Anterior cingulate cortex (tissue), 58 donors: ENCODE results near the gene PLK3.
"Not testable (repeated sequence)": the region's sequence is repeated elsewhere in the genome, so short reads cannot be mapped to it uniquely, and the experiment has no call there.

ENCODE experiments used
- DNase-seq, 58 donors: peaks; one replicate each; lab custom pipeline; 2025; lab: John Stamatoyannopoulos, UW

PLK3 gene

GRCh38 chr1:44786841-44787426 is 13.2 kb upstream of the PLK3 start:
- no peak for DNase-seq

- no peak for DNase-seq
Measured at GRCh38 chr1:44787506-44787905, 12.7 kb upstream of the PLK3 start.

GRCh38 chr1:44788120-44788860 is 11.9 kb upstream of the PLK3 start, which contains the start of gene BEST4:
Gene BEST4 (minus strand): TSS chr1:44788170. CDS start chr1:44787705, 465 bp downstream.
- no peak for DNase-seq

GRCh38 chr1:44790968-44791801 is 9.0 kb upstream of the PLK3 start:
- DNase-seq = no peak

GRCh38 chr1:44792736-44793502 is 7.3 kb upstream of the PLK3 start:
- DNase-seq = no peak

GRCh38 chr1:44797886-44798285 is 2.3 kb upstream of the PLK3 start:
- DNase-seq = not testable (repeated sequence)

- DNase-seq = no peak
Measured at GRCh38 chr1:44798481-44799365, 1.5 kb upstream of the PLK3 start.

GRCh38 chr1:44801491-44802305 is 1.5 kb downstream of the PLK3 start:
- peak in 1 of 58 donors; percentile 62 for DNase-seq

- DNase-seq = peak in 23 of 58 donors; percentile 17 to 75 (median 51)
Measured at GRCh38 chr1:44802306-44803061, 2.3 kb downstream of the PLK3 start.

- no peak for DNase-seq
Measured at GRCh38 chr1:44803062-44803311, 2.8 kb downstream of the PLK3 start.

GRCh38 chr1:44803312-44804095 is 3.3 kb downstream of the PLK3 start:
- no peak for DNase-seq

GRCh38 chr1:44805311-44806024 is 5.3 kb downstream of the PLK3 start:
- no peak for DNase-seq

GRCh38 chr1:44806025-44806703 is 6.0 kb downstream of the PLK3 start:
- DNase-seq = no peak

GRCh38 chr1:44806704-44807363 is 6.7 kb downstream of the PLK3 start, which contains the start of gene DYNLT4:
Gene DYNLT4 (minus strand): TSS chr1:44807351. CDS start chr1:44806668, 683 bp downstream.
- DNase-seq = no peak

GRCh38 chr1:44807364-44808062 is 7.3 kb downstream of the PLK3 start:
- peak in 53 of 58 donors; percentile 17 to 90 (median 63) for DNase-seq
